ENCODE measurements around the gene CHAMP1. TPM values are rescaled to one million over a fixed set of nuclear protein-coding genes. Genes with fewer than 3 reads are reported as not detected.

The CHAMP1 gene
- total and polyA plus RNA-seq, 3 experiments from 2014 or later: 7.3 to 48.3 (median 42.6) TPM

GRCh38 chr13:114279146-114279545 lies 35.2 kb upstream of the CHAMP1 start:
- Mint-ChIP-seq H3K27ac (peak overlapping the region in 7 of 8 donors; percentile 87 to 98 (median 94)), H3K9me3 (no peaks in the 10 kb centered on the region), H3K4me3 (peak overlapping the region in 3 of 7 donors; percentile 12 to 87 (median 67))

GRCh38 chr13:114279758-114280355 lies 34.4 kb upstream of the CHAMP1 start:
- Histone ChIP-seq H3K27ac (ENCODE audit: low read depth, low read length) (peak overlapping the region; percentile 83), H3K9me3 (ENCODE audit: low read length) (no peaks in the 10 kb centered on the region), H3K36me3 (ENCODE audit: insufficient read depth, low read length) (peaks cover 12% of the 10 kb centered on the region), H3K4me3 (ENCODE audit: low read length) (peak overlapping the region; percentile 3), H3K4me1 (ENCODE audit: insufficient read depth, low read length) (peaks cover 47% of the 10 kb centered on the region), H3K27me3 (ENCODE audit: insufficient read depth, low read length, poor library complexity, severe bottlenecking) (no peaks in the 10 kb centered on the region)
- Mint-ChIP-seq H3K27ac (peak overlapping the region; percentile 87 to 98 (median 94)), H3K36me3 (peaks cover 0 to 45% (median 14%) of the 10 kb centered on the region in 3 donors), H3K4me1 (peaks cover 41 to 50% (median 47%) of the 10 kb centered on the region in 3 donors), H3K9me3 (no peaks in the 10 kb centered on the region), H3K4me3 (peak overlapping the region; percentile 67 to 94 (median 87)), H3K27me3 (peaks cover 0 to 2% of the 10 kb centered on the region in 2 donors)
- POLR2A ChIA-PET: interaction anchor here (0.5 to 1.0 kb wide), 4 partner anchors 10 to 1070 kb away, joined by 3 to 5 read pairs (median 4); no protein-coding TSS in a partner anchor
- CTCF ChIA-PET: interaction anchor here (1.0 to 1.4 kb wide), 3 partner anchors 11 to 60 kb away, joined by 3 to 5 read pairs (median 3); no protein-coding TSS in a partner anchor
- no peak for DNase-seq

More at GRCh38 chr13:114279146-114279545, 35.2 kb upstream of the CHAMP1 start:
- Histone ChIP-seq H3K27me3 (ENCODE audit: insufficient read depth, low read length, poor library complexity, severe bottlenecking) (no peaks in the 10 kb centered on the region), H3K4me1 (ENCODE audit: insufficient read depth, low read length) (peaks cover 42% of the 10 kb centered on the region), H3K9me3 (ENCODE audit: low read length) (no peaks in the 10 kb centered on the region), H3K4me3 (ENCODE audit: low read length) (no peak overlapping the region), H3K36me3 (ENCODE audit: insufficient read depth, low read length) (peaks cover 5% of the 10 kb centered on the region), H3K27ac (ENCODE audit: low read depth, low read length) (peak overlapping the region; percentile 83)
- ChIA-PET CTCF (interaction anchor here (1.0 kb wide), 1 partner anchor 10 kb away, joined by 3 read pairs; no protein-coding TSS in a partner anchor), POLR2A (interaction anchor here (0.6 to 1.0 kb wide), 2 partner anchors 13 to 34 kb away, joined by 3 read pairs; no protein-coding TSS in a partner anchor)
- H3K36me3 Mint-ChIP-seq: peaks cover 0 to 44% (median 17%) of the 10 kb centered on the region in 3 donors
- no peak for DNase-seq
- H3K4me1 Mint-ChIP-seq: peaks cover 35 to 47% (median 44%) of the 10 kb centered on the region in 3 donors
- peaks cover 0 to 2% of the 10 kb centered on the region in 2 donors for H3K27me3 Mint-ChIP-seq

GRCh38 chr13:114281351-114282040 lies 32.8 kb upstream of the CHAMP1 start, which contains the start of gene UPF3A:
Gene UPF3A, plus strand, starts transcription at chr13:114281601. Its CDS starts 39 bp downstream, at chr13:114281640.
- Mint-ChIP-seq H3K9me3 (no peaks in the 10 kb centered on the region), H3K4me1 (peaks cover 52 to 63% (median 55%) of the 10 kb centered on the region in 3 donors), H3K36me3 (peaks cover 4 to 49% (median 9%) of the 10 kb centered on the region in 3 donors), H3K27ac (peak within 1 kb of the TSS; percentile 92 to 98 (median 94)), H3K4me3 (peak within 1 kb of the TSS; percentile 87 to 95 (median 91)), H3K27me3 (peaks cover 0 to 2% of the 10 kb centered on the region in 2 donors)
- CTCF ChIA-PET: interaction anchor here (1.0 kb wide), 1 partner anchor 11 kb away, joined by 3 read pairs; no protein-coding TSS in a partner anchor
- Histone ChIP-seq H3K27me3 (ENCODE audit: insufficient read depth, low read length, poor library complexity, severe bottlenecking) (no peaks in the 10 kb centered on the region), H3K9me3 (ENCODE audit: low read length) (no peaks in the 10 kb centered on the region), H3K4me1 (ENCODE audit: insufficient read depth, low read length) (peaks cover 52% of the 10 kb centered on the region), H3K27ac (ENCODE audit: low read depth, low read length) (peak within 1 kb of the TSS; percentile 83), H3K36me3 (ENCODE audit: insufficient read depth, low read length) (peaks cover 14% of the 10 kb centered on the region), H3K4me3 (ENCODE audit: low read length) (peak within 1 kb of the TSS; percentile 79)
- DNase-seq: peak; percentile 82 to 92 (median 88)
- POLR2A ChIA-PET: interaction anchor here (0.5 to 1.6 kb wide), 9 partner anchors 12 to 1056 kb away, joined by 3 to 6 read pairs (median 3); partner anchors contain the start of gene CHAMP1

GRCh38 chr13:114282041-114282670 lies 32.1 kb upstream of the CHAMP1 start:
- DNase-seq: peak; percentile 21 to 87 (median 60)
- H3K27ac ChIP-seq (ENCODE audit: low read depth, low read length): peak overlapping the region; percentile 83
- CTCF ChIA-PET: interaction anchor here (1.0 kb wide), 1 partner anchor 11 kb away, joined by 3 read pairs; no protein-coding TSS in a partner anchor
- peaks cover 57 to 69% (median 59%) of the 10 kb centered on the region in 3 donors for H3K4me1 Mint-ChIP-seq
- H3K4me3 Mint-ChIP-seq: peak overlapping the region; percentile 87 to 95 (median 91)
- peak overlapping the region; percentile 79 for H3K4me3 ChIP-seq (ENCODE audit: low read length)
- H3K27me3 Mint-ChIP-seq: peaks cover 0 to 2% of the 10 kb centered on the region in 2 donors
- peaks cover 8 to 55% (median 15%) of the 10 kb centered on the region in 3 donors for H3K36me3 Mint-ChIP-seq
- H3K36me3 ChIP-seq (ENCODE audit: insufficient read depth, low read length): peaks cover 14% of the 10 kb centered on the region
- peak overlapping the region; percentile 88 to 95 (median 92) for H3K27ac Mint-ChIP-seq
- H3K9me3 ChIP-seq (ENCODE audit: low read length): no peaks in the 10 kb centered on the region
- no peaks in the 10 kb centered on the region for H3K27me3 ChIP-seq (ENCODE audit: insufficient read depth, low read length, poor library complexity, severe bottlenecking)
- POLR2A ChIA-PET: interaction anchor here (0.5 to 1.6 kb wide), 8 partner anchors 13 to 1057 kb away, joined by 3 to 6 read pairs (median 3); partner anchors contain the start of gene CHAMP1
- peaks cover 52% of the 10 kb centered on the region for H3K4me1 ChIP-seq (ENCODE audit: insufficient read depth, low read length)
- H3K9me3 Mint-ChIP-seq: no peaks in the 10 kb centered on the region

DNA sequence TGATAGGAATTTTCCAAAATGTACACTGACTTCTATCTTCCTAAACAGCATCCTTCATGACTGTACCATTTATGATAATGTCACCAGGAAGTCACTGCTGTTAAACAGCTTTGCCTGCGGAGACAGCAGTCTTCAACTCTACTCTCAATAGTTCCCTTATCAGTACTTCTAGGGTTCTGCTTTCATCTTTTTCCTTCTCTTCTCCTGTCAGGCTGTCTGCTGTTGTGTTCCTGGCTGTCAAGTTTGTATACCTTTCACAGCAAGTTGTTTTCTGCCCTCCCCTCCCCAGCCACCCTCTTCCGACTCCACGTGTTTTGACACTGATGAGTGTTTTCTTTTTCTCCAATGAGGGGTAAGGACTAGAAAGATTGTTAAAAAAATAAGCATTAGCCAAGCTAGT lies 30.7 kb upstream of the CHAMP1 start:
- H3K36me3 Mint-ChIP-seq: peaks cover 8 to 62% (median 20%) of the 10 kb centered on the region in 3 donors
- H3K36me3 ChIP-seq (ENCODE audit: insufficient read depth, low read length): peaks cover 19% of the 10 kb centered on the region
- no peak for DNase-seq
- no peaks in the 10 kb centered on the region for H3K9me3 Mint-ChIP-seq
- H3K4me1 ChIP-seq (ENCODE audit: insufficient read depth, low read length): peaks cover 50% of the 10 kb centered on the region
- H3K4me1 Mint-ChIP-seq: peaks cover 59 to 72% (median 63%) of the 10 kb centered on the region in 3 donors
- H3K4me3 ChIP-seq (ENCODE audit: low read length): peak overlapping the region; percentile 23
- CTCF ChIA-PET: no interaction called here
- no peaks in the 10 kb centered on the region for H3K9me3 ChIP-seq (ENCODE audit: low read length)
- no peak overlapping the region for H3K27ac ChIP-seq (ENCODE audit: low read depth, low read length)
- peaks cover 0 to 2% of the 10 kb centered on the region in 2 donors for H3K27me3 Mint-ChIP-seq
- no peaks in the 10 kb centered on the region for H3K27me3 ChIP-seq (ENCODE audit: insufficient read depth, low read length, poor library complexity, severe bottlenecking)
- H3K4me3 Mint-ChIP-seq: peak overlapping the region; percentile 1 to 78 (median 50)
- POLR2A ChIA-PET: interaction anchor here (0.5 to 0.6 kb wide), 2 partner anchors 13 to 29 kb away, joined by 3 to 5 read pairs; no protein-coding TSS in a partner anchor
- peak overlapping the region in 5 of 8 donors; percentile 14 to 37 (median 19) for H3K27ac Mint-ChIP-seq

GRCh38 chr13:114284680-114285079 lies 29.6 kb upstream of the CHAMP1 start:
- Mint-ChIP-seq H3K36me3 (peaks cover 8 to 72% (median 22%) of the 10 kb centered on the region in 3 donors), H3K4me3 (peak overlapping the region in 5 of 7 donors; percentile 19 to 78 (median 41)), H3K4me1 (peaks cover 53 to 73% (median 56%) of the 10 kb centered on the region in 3 donors), H3K9me3 (no peaks in the 10 kb centered on the region), H3K27ac (peak overlapping the region in 2 of 8 donors; percentile 49 to 69), H3K27me3 (peaks cover 0 to 1% of the 10 kb centered on the region in 2 donors)
- H3K4me3 ChIP-seq (ENCODE audit: low read length): no peak overlapping the region
- H3K27ac ChIP-seq (ENCODE audit: low read depth, low read length): no peak overlapping the region
- ChIA-PET POLR2A (no interaction called here), CTCF (no interaction called here)
- H3K9me3 ChIP-seq (ENCODE audit: low read length): no peaks in the 10 kb centered on the region
- no peaks in the 10 kb centered on the region for H3K27me3 ChIP-seq (ENCODE audit: insufficient read depth, low read length, poor library complexity, severe bottlenecking)
- peaks cover 39% of the 10 kb centered on the region for H3K4me1 ChIP-seq (ENCODE audit: insufficient read depth, low read length)
- no peak for DNase-seq
- peaks cover 25% of the 10 kb centered on the region for H3K36me3 ChIP-seq (ENCODE audit: insufficient read depth, low read length)

DNA sequence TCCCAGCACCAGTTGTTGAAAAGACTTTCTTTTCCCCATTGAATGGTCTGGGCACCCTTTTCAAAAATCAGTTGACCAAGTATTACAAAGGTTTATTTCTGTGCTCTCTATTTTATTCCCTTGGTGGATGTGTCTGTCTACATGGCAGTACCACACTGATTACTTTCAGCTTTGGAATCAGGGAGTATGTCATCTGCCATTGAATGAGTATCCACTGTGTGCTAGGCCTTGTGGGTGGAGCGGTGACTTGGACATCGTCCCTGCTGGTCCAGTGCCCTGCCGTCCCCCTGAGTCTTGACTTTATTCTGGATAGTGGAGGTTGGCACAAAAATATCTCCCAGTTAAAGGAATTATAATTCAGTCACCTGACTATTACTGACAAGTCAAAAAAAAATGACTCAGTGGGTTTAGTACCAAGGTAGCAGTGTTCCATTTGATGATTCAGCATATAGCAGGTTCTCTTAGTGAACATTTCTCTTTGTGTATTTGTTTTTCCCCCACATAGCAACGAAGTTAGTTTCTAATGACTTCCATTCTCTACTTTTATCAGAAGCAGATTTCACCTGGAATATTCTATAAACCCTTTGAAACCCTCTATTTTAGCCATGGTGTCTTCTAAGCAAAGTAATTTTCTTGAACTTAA lies 29.0 kb upstream of the CHAMP1 start:
- Histone ChIP-seq H3K4me1 (ENCODE audit: insufficient read depth, low read length) (peaks cover 33% of the 10 kb centered on the region), H3K4me3 (ENCODE audit: low read length) (no peak overlapping the region), H3K9me3 (ENCODE audit: low read length) (no peaks in the 10 kb centered on the region), H3K27ac (ENCODE audit: low read depth, low read length) (no peak overlapping the region), H3K27me3 (ENCODE audit: insufficient read depth, low read length, poor library complexity, severe bottlenecking) (no peaks in the 10 kb centered on the region), H3K36me3 (ENCODE audit: insufficient read depth, low read length) (peaks cover 25% of the 10 kb centered on the region)
- Mint-ChIP-seq H3K36me3 (peaks cover 8 to 78% (median 22%) of the 10 kb centered on the region in 3 donors), H3K4me3 (peak overlapping the region in 2 of 7 donors; percentile 23 to 78), H3K9me3 (no peaks in the 10 kb centered on the region), H3K27me3 (peaks cover 0 to 1% of the 10 kb centered on the region in 2 donors), H3K27ac (peak overlapping the region in 3 of 8 donors; percentile 10 to 69 (median 49)), H3K4me1 (peaks cover 47 to 68% (median 50%) of the 10 kb centered on the region in 3 donors)
- ChIA-PET POLR2A (no interaction called here), CTCF (no interaction called here)
- DNase-seq: no peak

All from CD8-positive, alpha-beta memory T cell (primary cell).